ENCODE data around the gene DLG2.
"Not testable (repeated sequence)": the region's sequence is repeated elsewhere in the genome, so short reads cannot be mapped to it uniquely, and the experiment has no call there.

The DLG2 gene

GRCh38 chr11:83467837-83468236 is 2159.3 kb downstream of the DLG2 start:
- no peak for DNase-seq

DNA sequence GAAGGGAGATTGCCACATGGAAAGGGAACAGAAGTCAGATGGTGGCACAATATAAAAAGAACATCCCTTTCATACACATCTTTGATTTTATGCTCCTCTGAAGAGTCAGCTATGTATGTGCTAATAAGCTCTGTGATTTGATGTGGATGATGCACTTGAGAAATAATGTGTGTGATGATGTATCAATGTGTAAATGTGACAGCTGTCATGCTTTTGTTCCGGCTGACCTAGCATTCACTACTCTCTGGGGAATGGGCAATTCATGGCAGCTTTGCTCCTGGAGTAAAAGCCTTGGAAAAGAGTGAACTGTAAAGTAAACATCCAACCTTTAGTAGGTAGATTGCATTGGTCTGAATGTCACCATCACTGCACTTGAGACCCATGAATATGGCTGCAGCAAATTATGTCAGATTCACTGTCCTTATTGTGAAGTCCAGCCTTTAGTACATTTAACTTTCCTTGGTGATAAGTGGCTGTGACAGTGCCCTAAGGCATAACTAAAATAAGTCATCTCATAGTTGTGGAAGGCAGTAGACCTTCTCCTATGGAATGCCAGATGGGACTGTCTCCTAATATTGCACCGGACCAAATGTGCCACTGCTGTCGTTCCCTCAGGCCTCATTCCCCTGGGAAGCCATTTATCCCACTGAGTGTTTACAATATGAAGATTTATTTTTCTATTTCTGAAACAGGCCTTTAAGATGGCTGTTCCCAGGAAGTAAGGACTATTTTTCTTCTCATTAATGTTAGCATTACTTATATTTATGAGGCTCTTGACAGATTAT is 2162.8 kb downstream of the DLG2 start:
- no peak for DNase-seq

- DNase-seq: peak; percentile 11
These were observed 2167.3 kb downstream of the DLG2 start for GRCh38 chr11:83459798-83460197.

DNA sequence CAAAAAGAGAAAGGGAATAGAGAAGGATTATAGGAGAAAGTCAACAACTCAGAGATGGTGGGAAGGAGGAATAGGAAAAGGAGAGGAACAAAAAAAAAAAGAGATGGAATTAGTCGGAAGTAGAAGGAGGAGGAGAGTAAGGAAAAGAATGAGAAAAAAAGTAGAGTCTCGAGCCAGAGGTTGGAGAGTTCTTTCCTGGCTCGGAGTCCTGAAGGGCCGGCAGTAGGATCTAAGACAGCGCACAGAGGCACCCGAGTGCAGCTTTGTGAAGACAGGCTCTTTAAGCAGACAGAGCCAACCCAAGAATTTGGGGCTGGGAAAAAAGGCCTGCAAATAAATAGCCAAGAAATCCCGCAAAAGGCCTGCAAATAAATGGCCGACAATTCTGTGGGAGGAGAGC is 2170.6 kb downstream of the DLG2 start:
- no peak for DNase-seq

GRCh38 chr11:83456075-83456474 is 2171.1 kb downstream of the DLG2 start:
- DNase-seq: no peak

DNA sequence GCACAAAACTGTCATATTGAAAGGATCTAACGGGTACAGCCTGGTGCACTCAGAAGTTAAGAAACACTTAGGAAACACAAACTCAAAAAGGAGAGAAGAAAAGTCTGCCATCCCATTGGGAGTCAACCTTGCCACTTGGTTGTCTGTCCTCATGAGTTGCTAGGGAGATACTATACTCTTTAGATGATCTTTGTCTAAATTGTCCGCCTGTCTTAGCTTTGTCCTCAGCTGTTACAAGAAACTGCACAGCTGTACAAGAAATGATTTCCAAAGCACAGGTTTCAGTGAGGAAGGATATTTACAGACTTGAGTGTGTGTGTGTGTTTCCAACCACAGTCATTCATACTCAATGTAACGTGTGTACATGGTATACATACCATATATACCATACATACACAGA is 2171.8 kb downstream of the DLG2 start:
- no peak for DNase-seq

DNA sequence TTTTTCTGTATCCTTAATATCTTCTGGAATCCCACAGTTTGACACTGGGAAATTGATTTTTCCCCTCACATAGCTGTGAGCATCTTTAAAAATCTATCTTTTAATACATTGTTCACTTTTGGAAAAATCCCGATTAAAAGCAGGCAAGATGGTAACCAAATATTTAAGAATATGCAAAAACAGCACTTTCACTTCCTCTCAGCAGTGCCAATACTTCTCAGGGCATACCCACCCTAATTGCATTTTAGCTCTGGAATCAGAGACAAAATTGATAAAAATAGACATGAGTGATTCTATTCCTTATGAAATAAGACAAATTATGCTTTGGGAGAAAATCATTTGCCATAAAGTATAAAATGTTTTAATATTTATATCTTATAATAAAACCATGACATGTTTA is 2172.5 kb downstream of the DLG2 start:
- no peak for DNase-seq

GRCh38 chr11:83449338-83449913 is 2177.7 kb downstream of the DLG2 start:
- no peak for DNase-seq

DNA sequence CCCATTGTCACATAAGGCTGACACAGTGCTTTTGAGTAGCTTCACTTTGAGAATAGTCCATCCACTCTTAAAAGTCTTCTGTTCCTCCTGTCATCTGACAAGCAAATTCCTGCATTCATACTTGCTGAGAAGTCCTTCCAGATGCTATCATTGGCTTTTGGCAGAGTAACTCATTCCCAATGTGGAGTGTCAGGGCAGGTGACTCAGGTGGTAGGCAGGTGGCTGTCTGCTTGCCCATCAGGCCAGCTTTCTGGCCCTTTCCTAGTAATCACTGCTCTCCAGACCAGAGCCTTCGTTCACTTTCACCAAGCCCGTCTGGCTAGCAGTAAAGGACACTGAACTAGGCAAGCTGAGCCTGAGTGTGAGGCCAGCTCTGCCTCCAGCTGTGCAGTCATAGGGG is 2178.5 kb downstream of the DLG2 start:
- no peak for DNase-seq

- DNase-seq: not testable (repeated sequence)
These were observed 2183.3 kb downstream of the DLG2 start for GRCh38 chr11:83443880-83444279.

GRCh38 chr11:83441601-83442000 is 2185.5 kb downstream of the DLG2 start:
- no peak for DNase-seq

- DNase-seq: no peak
These were observed 2186.0 kb downstream of the DLG2 start for GRCh38 chr11:83441171-83441570.

DNA sequence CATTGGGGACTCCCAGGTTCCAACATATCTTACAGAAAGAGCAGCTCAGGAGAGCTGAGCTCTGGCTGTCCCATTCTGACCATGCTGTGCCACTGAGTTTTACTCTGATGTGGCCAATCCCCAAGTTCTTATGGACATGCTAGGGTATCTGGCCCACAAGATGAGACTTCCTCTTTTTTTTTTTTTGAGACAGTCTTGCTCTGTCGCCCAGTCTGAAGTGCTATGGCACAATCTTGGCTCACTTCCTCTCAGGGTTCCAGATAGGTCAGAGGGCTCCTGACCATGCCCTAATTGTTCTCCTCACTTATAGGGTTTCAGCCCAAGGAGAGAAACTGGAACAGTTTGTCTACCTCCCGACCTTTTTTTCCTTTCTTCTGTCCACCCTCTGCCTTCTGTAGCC is 2188.7 kb downstream of the DLG2 start:
- DNase-seq: no peak

DNA sequence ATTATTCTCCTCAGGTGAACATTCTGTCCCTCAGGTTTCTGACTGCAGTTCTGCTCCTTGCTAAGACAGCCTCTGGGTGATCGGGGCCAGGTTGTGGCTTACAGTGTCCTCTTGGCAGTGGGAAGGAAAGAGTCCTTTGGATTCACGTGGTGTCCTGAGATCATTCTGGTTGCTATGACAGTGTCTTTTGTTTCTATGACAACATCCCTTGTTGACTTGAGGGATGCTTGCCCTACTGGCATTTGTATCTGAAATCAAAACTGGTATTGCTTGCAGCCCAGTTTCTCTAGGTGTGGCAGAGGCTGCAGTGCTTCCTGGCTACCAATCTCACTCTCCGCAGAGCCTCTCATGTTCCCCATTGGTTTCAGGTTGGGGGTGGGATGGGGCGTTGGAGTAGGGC is 2189.2 kb downstream of the DLG2 start:
- DNase-seq: no peak

DNA sequence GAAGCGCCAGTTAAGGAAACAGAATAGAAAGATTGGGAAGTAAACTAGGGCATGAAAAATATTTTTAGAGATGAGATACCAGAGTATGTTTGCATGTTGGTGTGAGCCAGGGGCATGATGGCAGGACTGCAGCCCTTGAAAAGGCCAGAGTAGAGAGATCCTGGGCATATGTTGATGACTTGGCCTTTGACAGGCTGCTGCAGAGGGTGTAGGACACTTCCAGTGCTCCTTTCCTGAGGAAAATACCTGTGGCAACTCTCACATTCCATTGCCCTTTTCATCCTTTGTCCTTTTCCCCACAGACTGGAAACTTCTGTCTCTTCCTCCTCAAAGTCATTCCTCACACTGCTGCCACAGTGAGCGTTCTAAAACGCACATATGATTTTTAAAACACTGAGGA is 2190.3 kb downstream of the DLG2 start:
- DNase-seq: no peak

DNA sequence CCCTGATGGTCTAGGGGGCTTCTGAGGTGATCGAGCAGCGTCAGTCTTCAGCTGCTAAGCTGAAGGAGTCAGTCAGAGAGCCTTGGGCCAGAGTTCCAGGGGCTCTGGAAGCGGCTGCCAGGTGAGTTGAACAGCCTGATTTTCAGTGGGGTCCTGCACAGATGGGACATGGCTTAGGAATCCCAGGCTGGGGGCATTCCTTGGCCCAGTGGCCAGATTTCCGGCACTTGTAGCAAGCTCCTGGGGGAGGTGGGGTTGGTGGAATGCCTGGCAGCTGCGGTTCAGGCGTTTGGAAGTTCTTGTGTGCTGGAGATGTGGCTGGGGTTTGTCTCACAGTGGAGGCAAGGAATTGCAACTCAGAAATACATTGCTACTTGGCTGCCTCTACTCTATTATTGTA is 2192.3 kb downstream of the DLG2 start:
- DNase-seq: not testable (repeated sequence)

- no peak for DNase-seq
These were observed 2199.2 kb downstream of the DLG2 start for GRCh38 chr11:83427943-83428342.

DNA sequence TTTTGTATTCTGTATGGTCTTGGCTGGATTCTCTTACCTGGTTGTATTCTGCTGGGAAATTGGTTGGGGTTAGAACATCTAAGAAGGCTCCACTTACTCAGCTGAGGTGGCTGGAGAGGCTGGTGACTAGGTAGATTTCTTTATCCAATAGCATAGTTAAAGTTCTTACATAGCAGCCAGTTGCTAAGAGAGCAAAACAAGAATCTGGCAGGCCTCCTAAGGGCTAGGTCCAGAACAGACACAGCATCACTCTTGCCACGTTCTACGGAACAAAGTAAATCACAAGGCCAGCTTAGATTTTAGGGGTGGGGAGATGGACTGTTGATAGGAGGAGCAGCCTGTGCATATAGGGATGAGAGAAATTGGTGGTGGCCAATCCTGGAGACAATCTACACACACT is 2199.6 kb downstream of the DLG2 start:
- no peak for DNase-seq

GRCh38 chr11:83425137-83425466 is 2202.0 kb downstream of the DLG2 start:
- no peak for DNase-seq

- DNase-seq: no peak
These were observed 2202.6 kb downstream of the DLG2 start for GRCh38 chr11:83424376-83425136.

DNA sequence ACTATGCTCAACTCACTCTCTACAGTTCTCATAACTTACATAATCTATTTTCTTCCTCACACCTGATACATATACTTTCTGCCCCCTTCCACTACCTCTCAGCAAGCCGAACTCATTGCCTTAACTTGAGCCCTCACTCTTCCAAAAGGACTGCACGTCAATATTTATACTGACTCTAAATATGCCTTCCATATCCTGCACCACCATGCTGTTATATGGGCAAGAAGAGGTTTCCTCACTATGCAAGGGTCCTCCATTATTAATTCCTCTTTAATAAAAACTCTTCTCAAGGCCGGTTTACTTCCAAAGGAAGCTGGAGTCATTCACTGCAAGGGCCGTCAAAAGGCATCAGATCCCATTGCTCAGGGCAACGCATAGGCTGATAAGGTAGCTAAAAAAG is 2204.5 kb downstream of the DLG2 start:
- not testable (repeated sequence) for DNase-seq

DNA sequence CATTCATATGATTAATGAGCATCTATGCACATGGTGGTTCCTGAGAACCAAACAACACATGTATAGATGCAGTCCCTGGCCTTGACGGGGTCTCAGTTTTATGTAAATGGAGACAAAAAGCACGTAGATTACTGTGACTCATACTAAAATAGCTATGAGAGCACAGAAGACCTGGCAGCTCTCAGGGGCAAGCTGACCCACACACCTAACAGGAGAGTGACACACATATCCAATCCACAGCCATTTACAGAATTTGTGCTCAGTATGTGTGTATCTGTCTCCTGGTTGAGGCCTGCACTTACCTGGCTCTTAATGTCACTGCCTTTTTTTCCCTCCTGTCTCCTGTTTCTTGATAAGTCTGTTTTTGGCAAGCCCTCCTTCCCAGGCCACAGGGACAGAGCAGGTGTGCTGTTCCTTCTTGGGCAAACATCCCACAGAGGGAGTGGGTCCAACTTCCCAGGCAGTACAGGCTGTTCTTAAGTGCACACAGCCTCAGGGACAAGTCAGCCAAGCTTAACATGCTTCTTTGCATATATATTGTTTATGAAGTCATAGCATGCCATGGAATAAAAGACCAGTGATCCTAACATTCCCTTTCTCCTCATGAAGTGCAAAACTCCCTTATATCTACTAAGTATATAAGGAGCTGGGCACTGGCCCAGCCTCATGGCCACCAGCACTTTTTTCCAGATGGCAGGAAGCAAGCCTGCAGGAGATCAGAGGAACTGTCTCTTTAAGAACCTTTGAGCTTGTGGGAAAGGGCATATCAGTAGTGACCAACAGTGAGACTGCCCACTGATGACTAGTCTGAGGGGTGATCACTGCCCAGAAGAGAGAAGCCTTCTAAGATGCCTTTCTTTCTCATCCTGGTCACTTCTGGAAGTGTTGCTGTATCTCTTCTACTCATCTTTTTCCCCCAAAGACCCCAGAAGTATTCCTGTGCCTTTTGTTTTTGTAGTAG is 2216.3 kb downstream of the DLG2 start:
- DNase-seq: no peak

DNA sequence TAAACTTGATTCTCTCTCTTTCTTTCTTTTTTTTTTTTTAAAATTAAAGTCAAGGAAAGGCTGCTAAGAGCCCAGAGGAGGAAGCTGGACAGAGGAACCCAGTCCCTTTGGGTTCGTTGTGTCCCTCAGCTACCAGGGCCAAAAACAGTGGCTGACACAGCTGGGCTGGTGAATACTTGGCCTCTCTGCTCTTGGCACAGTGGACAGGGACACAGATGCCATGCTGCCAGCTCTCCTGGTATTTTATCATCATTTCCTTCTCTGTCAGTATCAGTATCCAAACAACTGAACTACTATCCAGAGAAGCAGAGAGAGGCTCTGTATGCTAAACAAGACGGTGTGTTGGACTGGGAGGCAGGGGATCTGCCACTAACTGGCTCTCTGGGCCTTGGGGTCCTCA is 2217.3 kb downstream of the DLG2 start:
- DNase-seq: no peak

Data from fibroblast of skin of right quadriceps (primary cell).